ENCODE measurements around the gene NAGLU.

Gene NAGLU

DNA sequence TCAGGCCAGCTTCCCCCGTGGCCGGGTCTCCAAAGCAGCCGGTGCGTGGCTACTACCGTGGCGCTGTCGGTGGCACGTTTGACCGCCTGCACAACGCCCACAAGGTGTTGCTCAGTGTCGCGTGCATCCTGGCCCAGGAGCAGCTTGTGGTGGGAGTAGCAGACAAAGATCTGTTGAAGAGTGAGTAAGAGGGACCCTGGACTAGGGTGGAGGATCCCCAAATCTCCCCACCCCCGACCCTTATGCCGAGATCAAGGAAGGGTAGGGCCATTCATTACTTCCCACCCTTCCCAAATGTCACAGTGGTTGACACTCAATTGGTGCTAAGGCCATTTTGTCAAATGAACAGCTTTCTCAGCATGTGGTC is 27.1 kb downstream of the NAGLU start:
- TF ChIP-seq, protein P1, sequence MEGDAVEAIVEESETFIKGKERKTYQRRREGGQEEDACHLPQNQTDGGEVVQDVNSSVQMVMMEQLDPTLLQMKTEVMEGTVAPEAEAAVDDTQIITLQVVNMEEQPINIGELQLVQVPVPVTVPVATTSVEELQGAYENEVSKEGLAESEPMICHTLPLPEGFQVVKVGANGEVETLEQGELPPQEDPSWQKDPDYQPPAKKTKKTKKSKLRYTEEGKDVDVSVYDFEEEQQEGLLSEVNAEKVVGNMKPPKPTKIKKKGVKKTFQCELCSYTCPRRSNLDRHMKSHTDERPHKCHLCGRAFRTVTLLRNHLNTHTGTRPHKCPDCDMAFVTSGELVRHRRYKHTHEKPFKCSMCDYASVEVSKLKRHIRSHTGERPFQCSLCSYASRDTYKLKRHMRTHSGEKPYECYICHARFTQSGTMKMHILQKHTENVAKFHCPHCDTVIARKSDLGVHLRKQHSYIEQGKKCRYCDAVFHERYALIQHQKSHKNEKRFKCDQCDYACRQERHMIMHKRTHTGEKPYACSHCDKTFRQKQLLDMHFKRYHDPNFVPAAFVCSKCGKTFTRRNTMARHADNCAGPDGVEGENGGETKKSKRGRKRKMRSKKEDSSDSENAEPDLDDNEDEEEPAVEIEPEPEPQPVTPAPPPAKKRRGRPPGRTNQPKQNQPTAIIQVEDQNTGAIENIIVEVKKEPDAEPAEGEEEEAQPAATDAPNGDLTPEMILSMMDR (IDR thresholded peaks at IDR 0.05; ENCODE audit: insufficient read depth, low read length, missing control alignments) = no peak
- no peak for DNase-seq (ENCODE audit: low read depth, low spot score)
- CTCF ChIA-PET = interaction anchor here (6.5 kb wide), 1 partner anchor 15 kb away, joined by 53 read pairs; the partner anchor contains the start of gene PSMC3IP
- POLR2A ChIA-PET = no interaction called here
- peak overlapping the region; percentile 83 for H3K4me3 ChIP-seq (ENCODE audit: low read depth, low read length)

DNA sequence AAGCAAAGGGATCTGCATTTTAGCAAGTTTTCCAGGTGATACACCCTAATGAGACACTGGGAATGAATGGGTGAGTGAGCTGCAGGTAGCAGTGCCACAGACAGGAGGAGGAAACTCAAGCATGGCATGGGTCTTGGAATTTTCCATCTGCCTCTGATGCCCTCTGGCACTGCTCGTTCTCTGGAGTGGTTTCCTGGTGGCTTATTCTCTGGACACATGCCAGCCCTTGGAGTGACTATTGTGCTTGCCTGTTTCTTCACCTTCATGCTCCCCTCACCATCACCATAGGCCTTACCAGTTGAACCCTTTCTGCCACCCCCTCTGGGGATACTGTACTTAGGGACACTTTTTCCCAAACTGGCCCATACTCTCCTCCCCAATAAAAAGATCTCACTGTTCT is 27.5 kb downstream of the NAGLU start:
- TF ChIP-seq, protein P1 (IDR thresholded peaks at IDR 0.05; ENCODE audit: insufficient read depth, low read length, missing control alignments) = no peak
- CTCF ChIA-PET = interaction anchor here (6.5 kb wide), 1 partner anchor 15 kb away, joined by 53 read pairs; the partner anchor contains the start of gene PSMC3IP
- DNase-seq (ENCODE audit: low read depth, low spot score) = no peak
- POLR2A ChIA-PET = no interaction called here
- H3K4me3 ChIP-seq (ENCODE audit: low read depth, low read length) = peak overlapping the region; percentile 83

DNA sequence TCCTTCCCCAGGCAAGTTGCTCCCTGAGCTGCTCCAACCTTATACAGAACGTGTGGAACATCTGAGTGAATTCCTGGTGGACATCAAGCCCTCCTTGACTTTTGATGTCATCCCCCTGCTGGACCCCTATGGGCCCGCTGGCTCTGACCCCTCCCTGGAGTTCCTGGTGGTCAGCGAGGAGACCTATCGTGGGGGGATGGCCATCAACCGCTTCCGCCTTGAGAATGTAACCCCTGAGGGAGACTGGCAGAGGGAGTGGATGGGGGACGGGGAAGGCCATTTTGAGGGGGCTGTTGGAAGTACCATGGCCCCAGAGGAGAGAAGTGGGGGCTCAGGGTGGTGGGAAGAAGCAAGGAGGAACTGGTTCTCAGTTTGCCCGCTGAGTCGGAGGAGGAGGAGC is 27.9 kb downstream of the NAGLU start:
- DNase-seq (ENCODE audit: low read depth, low spot score) = no peak
- H3K4me3 ChIP-seq (ENCODE audit: low read depth, low read length) = no peak overlapping the region
- ChIA-PET POLR2A (no interaction called here), CTCF (interaction anchor here (1.0 to 6.5 kb wide), 2 partner anchors 9 to 14 kb away, joined by 3 to 53 read pairs; partner anchors contain the start of gene PSMC3IP)
- TF ChIP-seq, protein P1 (IDR thresholded peaks at IDR 0.05; ENCODE audit: insufficient read depth, low read length, missing control alignments) = no peak

DNA sequence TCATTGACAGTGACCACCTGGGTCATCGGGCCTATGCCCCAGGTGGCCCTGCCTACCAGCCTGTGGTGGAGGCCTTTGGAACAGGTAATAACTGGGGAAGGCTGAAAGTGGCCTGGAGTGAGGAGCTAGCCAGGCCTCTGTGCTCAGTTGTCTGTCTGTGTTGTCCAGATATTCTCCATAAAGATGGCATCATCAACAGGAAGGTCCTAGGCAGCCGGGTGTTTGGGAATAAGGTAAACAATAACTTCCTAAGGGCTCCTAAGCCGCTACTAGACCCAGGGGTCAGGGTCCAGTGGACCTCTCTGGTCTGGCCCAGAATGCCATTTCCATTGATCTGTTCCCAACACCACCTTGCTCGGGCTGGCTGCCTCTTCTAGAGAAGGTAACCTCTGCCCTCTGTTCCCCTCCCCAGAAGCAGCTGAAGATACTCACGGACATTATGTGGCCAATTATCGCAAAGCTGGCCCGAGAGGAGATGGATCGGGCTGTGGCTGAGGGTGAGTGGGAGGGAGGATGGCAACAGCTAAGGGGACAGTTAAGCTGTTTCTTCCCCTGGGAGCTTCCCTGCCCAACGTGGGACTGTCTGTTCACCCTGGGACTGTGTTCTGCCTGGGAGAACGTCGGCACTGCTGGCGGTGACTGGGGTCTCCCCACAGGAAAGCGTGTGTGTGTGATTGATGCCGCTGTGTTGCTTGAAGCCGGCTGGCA is 28.9 kb downstream of the NAGLU start:
- H3K4me3 ChIP-seq (ENCODE audit: low read depth, low read length) = no peak overlapping the region
- TF ChIP-seq, protein P1 (IDR thresholded peaks at IDR 0.05; ENCODE audit: insufficient read depth, low read length, missing control alignments) = no peak
- ChIA-PET CTCF (interaction anchor here (1.0 to 6.5 kb wide), 3 partner anchors 9 to 13 kb away, joined by 3 to 53 read pairs (median 3); partner anchors contain the start of gene PSMC3IP), POLR2A (interaction anchor here (1.1 to 1.2 kb wide), 2 partner anchors 10 to 142 kb away, joined by 3 to 4 read pairs; partner anchors contain the start of gene CAVIN1)
- no peak for DNase-seq (ENCODE audit: low read depth, low spot score)

DNA sequence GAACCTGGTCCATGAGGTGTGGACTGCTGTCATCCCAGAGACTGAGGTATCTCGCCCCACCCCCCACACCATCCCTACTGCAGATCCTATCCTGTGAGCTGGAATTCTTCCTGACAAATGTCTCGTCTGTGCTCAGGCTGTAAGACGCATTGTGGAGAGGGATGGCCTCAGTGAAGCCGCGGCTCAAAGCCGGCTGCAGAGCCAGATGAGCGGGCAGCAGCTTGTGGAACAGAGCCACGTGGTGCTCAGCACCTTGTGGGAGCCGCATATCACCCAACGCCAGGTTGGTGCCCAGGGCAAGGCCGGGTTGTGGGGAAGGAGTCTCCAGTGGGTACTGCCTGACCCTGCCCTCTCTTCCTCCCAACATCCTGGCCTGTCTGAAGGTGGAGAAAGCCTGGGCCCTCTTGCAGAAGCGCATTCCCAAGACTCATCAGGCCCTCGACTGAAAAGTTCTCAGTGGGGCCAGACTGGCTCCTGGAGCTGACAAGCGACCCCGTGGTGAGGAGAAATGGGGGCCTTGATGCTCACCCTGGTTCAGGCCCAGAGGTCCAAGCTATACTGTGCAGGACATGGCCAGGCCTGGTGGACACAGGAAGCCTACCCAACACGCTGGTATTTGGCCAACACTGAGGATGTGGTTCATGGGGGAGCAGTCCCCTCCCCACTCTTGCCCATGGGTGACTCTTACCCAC is 29.6 kb downstream of the NAGLU start:
- DNase-seq (ENCODE audit: low read depth, low spot score) = no peak
- POLR2A ChIA-PET = interaction anchor here (1.1 to 2.6 kb wide), 3 partner anchors 11 to 143 kb away, joined by 3 to 20 read pairs (median 4); partner anchors contain the start of genes CAVIN1 and PSMC3IP
- CTCF ChIA-PET = interaction anchor here (0.9 to 6.5 kb wide), 3 partner anchors 9 to 540 kb away, joined by 3 to 53 read pairs (median 3); partner anchors contain the start of gene PSMC3IP
- H3K4me3 ChIP-seq (ENCODE audit: low read depth, low read length) = no peak overlapping the region
- TF ChIP-seq, protein P1 (IDR thresholded peaks at IDR 0.05; ENCODE audit: insufficient read depth, low read length, missing control alignments) = no peak
